Muscle layer of duodenum (tissue), 2 donors: Measurements from ENCODE around the gene ANO6.
A peak's percentile ranks its signal among the peaks of the same experiment; 100 is the strongest.
"Not testable (repeated sequence)": the region's sequence is repeated elsewhere in the genome, so short reads cannot be mapped to it uniquely, and the experiment has no call there.

Experiments
- H3K27ac ChIP-seq: one replicate; pipeline ENCODE4 v1.7.0; 2013; ENCODE audit warnings: mild to moderate bottlenecking, low read length
- H3K27me3 ChIP-seq: one replicate; pipeline ENCODE4 v1.7.0; 2013; ENCODE audit warnings: low read depth, mild to moderate bottlenecking, control low read depth, low read length
- H3K36me3 ChIP-seq, 2 donors: one replicate each; pipeline ENCODE4 v1.7.0; 2013; ENCODE audit warnings: low read length in 2 of 2, control low read depth in 1 of 2, mild to moderate bottlenecking in 1 of 2; ENCODE audit not compliant: insufficient read depth in 2 of 2, control insufficient read depth in 1 of 2
- H3K4me1 ChIP-seq, 2 donors: one replicate each; pipeline ENCODE4 v1.7.0; 2013; ENCODE audit warnings: low read length in 2 of 2, mild to moderate bottlenecking in 2 of 2, control low read depth in 1 of 2, moderate library complexity in 1 of 2; ENCODE audit not compliant: insufficient read depth in 2 of 2, control insufficient read depth in 1 of 2
- H3K4me3 ChIP-seq, 2 donors: one replicate each; pipeline ENCODE4 v1.7.0; 2013; ENCODE audit warnings: low read length in 2 of 2, low read depth in 1 of 2, mild to moderate bottlenecking in 1 of 2
- H3K9me3 ChIP-seq, 2 donors: one replicate each; pipeline ENCODE4 v1.7.0; 2013; ENCODE audit warnings: low read length in 2 of 2, control low read depth in 1 of 2, mild to moderate bottlenecking in 1 of 2; ENCODE audit not compliant: control insufficient read depth in 1 of 2
- donor health status: healthy.

ANO6 gene

DNA sequence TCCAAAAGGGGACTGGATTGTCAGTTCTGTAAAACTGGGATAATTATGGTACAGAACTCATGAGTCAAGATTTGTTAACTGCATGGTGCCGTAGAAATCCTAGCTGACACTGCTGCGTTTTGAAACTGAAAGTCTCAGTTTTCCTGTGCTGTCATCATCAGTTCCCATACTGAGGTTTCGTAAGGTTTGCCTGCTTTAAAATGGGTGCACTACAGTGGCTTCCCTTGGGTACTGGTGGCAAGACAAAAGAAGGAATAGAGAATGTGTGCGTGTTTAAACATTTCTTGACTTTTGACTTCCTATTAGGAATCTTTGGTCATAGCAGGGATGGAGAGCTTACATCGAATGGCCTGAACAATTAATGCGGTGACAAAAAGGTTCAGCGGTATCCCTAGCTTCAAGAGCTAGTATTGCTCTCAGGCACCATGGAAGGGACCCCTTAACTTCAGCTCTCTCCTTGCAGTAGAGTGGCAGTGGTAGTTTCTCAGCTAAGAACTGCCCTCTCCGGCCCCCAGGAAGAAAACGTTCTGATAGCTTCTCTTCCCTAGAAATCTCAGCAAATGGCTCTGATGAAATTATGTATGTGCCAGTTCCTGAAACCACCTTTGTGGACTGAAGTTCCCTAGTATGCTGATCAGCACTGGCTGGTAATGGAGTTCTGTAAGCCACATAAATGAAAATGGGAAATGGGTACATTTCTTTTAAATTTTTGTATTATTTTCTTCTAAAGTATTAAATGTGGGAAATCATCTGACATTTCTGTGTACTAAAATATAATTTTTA lies 28.9 kb downstream of the ANO6 start:
- Histone ChIP-seq H3K36me3 (no peaks in the 10 kb centered on the region), H3K4me3 (peak overlapping the region; percentile 11 to 44), H3K27me3 (no peaks in the 10 kb centered on the region), H3K9me3 (no peaks in the 10 kb centered on the region), H3K27ac (peak overlapping the region; percentile 58), H3K4me1 (peaks cover 3 to 16% of the 10 kb centered on the region in 2 donors)

DNA sequence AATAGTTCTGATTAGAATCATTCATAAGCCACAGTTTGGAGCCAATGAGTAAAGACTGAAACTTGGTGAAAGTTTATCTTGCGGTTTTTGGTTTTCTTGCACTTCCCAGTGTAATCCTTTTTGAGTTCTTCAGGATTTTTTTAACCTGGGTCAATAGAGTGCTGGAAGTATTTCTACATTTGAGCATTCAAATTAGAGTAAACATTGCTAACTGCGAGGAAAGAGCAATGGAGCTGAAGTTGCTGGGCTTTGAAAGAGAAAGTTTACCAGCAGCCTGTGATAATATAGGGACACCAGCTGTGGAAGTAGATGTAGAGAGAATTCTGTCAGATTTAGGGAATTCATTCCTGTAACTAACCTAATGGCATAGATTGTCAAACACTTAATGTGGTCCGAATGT lies 30.3 kb downstream of the ANO6 start:
- peaks cover 3 to 26% of the 10 kb centered on the region in 2 donors for H3K4me1 ChIP-seq
- no peaks in the 10 kb centered on the region for H3K36me3 ChIP-seq
- no peak overlapping the region for H3K4me3 ChIP-seq
- no peaks in the 10 kb centered on the region for H3K9me3 ChIP-seq
- H3K27me3 ChIP-seq: no peaks in the 10 kb centered on the region
- no peak overlapping the region for H3K27ac ChIP-seq

DNA sequence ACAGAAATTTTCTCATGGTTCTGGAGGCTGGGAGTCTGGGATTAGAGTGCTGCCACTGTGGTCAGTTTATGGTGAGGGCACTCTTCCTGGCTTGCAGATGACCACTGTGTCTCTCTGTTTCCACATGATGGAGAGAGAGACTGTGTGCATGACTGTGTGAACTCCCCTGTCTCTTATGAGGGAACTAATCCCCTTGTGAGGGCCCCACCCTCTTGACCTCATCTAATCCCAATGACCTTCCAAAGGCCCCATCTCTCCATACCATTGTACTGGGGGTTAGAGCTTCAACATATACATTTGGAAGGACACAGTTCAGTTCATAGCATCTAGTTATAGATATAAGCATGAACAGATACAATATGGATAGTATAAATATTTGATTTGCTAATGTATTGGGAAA lies 31.7 kb downstream of the ANO6 start:
- H3K4me3 ChIP-seq: no peak overlapping the region
- H3K36me3 ChIP-seq: no peaks in the 10 kb centered on the region
- no peaks in the 10 kb centered on the region for H3K9me3 ChIP-seq
- H3K4me1 ChIP-seq: peaks cover 3 to 29% of the 10 kb centered on the region in 2 donors
- no peak overlapping the region for H3K27ac ChIP-seq
- no peaks in the 10 kb centered on the region for H3K27me3 ChIP-seq

DNA sequence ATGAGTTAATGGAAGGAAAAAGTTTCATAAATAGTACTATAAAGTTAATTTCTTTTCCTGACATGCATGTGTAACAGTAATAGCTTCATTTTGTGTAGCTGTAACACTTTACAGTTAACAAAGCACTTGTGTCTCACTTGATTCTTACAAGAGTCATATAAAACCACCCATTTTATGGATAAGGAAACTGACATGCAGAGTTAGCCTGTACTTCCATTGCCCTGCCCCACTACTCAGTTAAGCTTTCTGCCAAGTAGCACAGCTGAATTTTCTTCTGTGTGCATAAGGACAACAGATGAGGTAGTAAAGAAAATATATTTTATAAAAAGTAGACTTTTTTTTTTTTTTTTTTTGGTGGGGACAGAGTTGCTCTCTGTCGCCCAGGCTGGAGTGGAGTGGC lies 32.2 kb downstream of the ANO6 start:
- H3K27me3 ChIP-seq: no peaks in the 10 kb centered on the region
- H3K4me3 ChIP-seq: no peak overlapping the region
- H3K4me1 ChIP-seq: peaks cover 3 to 30% of the 10 kb centered on the region in 2 donors
- no peaks in the 10 kb centered on the region for H3K9me3 ChIP-seq
- H3K27ac ChIP-seq: no peak overlapping the region
- no peaks in the 10 kb centered on the region for H3K36me3 ChIP-seq

DNA sequence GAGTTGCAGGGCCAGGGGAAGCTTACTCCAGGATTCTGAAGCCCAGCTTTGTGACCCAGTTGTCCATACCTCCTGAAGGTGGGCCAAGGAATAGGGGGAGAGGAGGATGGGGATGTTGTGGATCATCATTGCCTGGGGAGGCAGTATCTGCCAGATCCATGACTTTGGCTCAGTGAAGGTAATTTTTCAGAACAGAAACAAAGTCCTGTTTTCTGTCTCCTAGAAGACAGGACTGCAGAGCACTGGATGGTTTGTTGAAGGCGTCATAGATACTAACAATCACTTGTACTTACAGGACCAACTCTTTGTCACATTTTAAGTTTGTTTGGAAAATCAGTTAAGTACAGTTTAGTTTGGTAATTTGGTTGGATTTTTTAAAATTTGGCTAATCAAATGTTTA lies 38.4 kb downstream of the ANO6 start:
- Histone ChIP-seq H3K4me3 (no peak overlapping the region), H3K27ac (peak overlapping the region; percentile 28), H3K36me3 (no peaks in the 10 kb centered on the region), H3K27me3 (no peaks in the 10 kb centered on the region), H3K9me3 (no peaks in the 10 kb centered on the region), H3K4me1 (peaks cover 0 to 51% of the 10 kb centered on the region in 2 donors)

DNA sequence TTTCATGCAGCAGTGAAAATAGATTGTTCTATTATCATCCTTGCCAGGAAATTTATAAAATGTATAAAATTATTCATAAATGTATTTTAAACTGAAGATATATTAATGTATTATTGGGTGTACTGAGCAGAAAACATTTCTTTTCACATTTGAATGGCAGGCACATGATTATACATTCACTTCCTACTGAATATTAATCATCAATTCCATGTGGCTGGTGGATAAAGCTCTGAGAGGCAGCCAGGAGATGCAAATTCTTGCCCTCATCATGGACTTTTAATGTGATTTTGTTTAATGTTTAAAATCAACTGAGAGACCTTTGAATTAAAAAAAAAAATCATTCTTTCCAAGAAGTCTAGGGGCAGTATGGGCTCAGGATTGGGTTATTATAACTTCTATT lies 40.8 kb downstream of the ANO6 start:
- no peaks in the 10 kb centered on the region for H3K9me3 ChIP-seq
- no peaks in the 10 kb centered on the region for H3K27me3 ChIP-seq
- no peaks in the 10 kb centered on the region for H3K36me3 ChIP-seq
- H3K4me3 ChIP-seq: no peak overlapping the region
- H3K27ac ChIP-seq: no peak overlapping the region
- H3K4me1 ChIP-seq: peaks cover 6 to 50% of the 10 kb centered on the region in 2 donors

DNA sequence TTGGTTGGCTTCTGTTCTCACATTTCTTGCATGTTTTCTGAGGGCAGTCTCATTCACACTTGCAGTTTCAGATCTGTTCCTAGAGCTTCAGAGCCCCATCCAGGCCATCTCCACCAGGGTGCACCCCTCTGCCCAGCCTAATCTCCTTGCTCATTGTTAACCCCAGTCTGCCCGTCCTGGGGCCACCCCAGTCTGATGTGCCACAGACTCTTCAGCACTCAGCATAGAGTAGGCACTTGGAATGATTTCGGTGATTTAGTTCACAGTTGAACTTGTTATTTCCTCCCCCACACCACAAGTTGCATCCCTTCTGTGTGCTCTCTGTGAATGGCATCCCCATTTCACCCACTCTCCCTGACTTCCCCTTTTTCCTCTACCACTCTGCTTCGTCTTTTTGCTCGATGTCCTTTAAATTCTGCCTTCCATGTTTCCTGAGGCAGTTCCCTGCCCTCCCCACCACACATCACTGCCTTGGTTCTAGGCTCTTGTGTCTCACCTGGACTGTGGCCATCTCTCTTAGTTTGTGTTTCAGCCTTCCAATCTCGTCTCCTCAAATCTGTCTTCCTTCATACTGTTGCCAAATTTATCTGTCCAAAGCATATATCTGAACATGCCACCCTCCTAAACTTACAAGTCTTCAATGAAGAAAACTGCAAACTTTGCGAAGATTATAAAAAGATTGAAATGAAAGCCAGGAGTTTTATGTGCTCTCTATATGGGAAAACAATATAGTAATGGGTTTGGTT lies 41.5 kb downstream of the ANO6 start:
- H3K4me3 ChIP-seq: no peak overlapping the region
- peaks cover 6 to 50% of the 10 kb centered on the region in 2 donors for H3K4me1 ChIP-seq
- H3K27me3 ChIP-seq: no peaks in the 10 kb centered on the region
- H3K9me3 ChIP-seq: no peaks in the 10 kb centered on the region
- no peaks in the 10 kb centered on the region for H3K36me3 ChIP-seq
- no peak overlapping the region for H3K27ac ChIP-seq

DNA sequence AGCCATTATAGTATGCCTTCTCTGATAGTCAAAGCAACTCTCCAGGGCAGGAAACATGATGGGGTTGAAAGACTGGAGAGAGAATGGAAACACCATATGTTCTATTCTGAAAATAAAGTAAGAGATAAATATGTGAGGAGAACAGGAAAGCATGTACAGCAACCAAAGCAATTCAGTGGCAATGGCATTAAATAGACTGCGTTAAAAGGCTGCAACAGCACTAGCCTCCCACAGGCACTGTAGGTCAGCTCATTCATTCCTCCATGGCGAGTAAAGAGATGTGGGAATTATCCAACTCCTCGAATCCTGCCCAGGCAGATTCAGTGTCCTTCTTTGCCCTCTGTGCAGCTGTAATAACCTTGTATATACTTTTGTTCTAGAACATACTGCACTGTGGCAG lies 43.8 kb downstream of the ANO6 start:
- Histone ChIP-seq H3K9me3 (no peaks in the 10 kb centered on the region), H3K36me3 (no peaks in the 10 kb centered on the region), H3K27me3 (no peaks in the 10 kb centered on the region), H3K27ac (no peak overlapping the region), H3K4me1 (peaks cover 6 to 56% of the 10 kb centered on the region in 2 donors), H3K4me3 (no peak overlapping the region)

DNA sequence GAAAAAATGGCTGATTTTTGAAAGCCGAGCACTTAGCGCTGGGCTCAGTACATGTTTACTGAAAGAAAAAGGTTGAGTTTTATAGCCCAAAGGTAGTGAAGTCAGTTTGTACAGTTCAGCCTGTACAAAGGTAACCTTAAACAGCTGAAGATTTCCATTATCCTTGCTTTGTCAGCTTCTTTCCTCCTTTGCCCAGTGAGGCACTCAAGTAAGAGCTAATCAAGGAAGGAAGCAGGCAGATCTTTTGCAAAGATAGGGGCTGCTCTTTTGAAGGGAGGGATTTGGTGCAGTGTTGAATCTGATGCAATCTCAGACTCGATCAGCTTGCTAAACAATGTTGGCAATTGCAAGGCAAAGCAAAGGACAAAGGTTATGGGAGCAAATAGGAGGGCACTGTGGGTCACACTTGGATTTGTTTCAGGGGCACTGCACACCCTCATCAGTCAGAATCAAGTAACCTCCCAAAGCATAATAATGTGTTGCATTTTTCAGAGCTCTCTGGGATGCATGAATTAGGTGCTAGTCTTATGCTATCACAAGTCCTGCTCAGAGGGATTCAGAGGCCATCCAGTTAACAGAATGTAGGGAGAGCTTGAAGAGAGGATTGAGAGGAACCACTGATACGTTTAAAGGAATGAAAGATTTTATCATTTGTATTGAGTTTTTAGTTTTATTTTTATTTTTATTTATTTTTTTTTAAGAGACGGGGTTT lies 44.4 kb downstream of the ANO6 start:
- Histone ChIP-seq H3K27me3 (no peaks in the 10 kb centered on the region), H3K27ac (no peak overlapping the region), H3K4me1 (peaks cover 6 to 50% of the 10 kb centered on the region in 2 donors), H3K36me3 (no peaks in the 10 kb centered on the region), H3K4me3 (no peak overlapping the region), H3K9me3 (no peaks in the 10 kb centered on the region)

DNA sequence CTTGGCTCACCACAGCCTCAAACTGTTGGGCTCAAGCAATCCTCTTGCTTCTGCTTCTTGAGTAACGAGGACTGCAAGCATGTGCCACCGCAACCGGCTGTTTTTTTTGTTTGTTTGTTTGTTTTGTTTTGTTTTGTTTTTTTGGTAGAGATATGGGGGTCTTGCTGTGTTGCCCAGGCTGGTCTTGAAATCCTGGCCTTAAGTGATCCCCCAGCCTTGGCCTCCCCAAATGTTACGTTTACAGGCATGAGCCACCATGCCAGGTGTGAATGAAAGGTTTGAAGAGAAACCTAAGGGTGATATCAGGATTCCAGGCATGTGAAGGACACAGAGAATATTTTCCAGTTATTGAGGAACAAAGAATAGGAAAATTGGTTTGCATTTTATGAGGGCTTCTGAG lies 45.0 kb downstream of the ANO6 start:
- Histone ChIP-seq H3K36me3 (no peaks in the 10 kb centered on the region), H3K4me3 (no peak overlapping the region), H3K4me1 (peaks cover 6 to 47% of the 10 kb centered on the region in 2 donors), H3K9me3 (no peaks in the 10 kb centered on the region), H3K27ac (no peak overlapping the region), H3K27me3 (no peaks in the 10 kb centered on the region)

DNA sequence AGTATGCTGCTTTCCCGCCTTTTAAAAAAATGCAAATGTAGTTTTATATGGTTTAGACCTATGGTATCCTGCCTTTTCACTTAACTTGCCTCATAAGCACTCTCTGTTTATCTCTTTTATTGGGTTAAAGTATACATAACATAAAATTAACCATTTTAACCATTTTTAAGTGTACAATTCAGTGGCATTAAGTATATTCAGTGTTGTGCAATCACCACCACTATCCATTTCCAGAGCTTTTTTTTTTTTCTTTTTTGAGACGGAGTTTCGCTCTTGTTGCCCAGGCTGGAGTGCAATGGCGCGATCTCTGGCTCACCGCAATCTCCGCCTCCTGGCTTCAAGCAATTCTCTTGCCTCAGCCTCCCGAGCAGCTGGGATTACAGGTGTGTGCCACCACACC lies 46.3 kb downstream of the ANO6 start:
- not testable (repeated sequence) for H3K4me3 ChIP-seq, H3K27ac ChIP-seq, H3K36me3 ChIP-seq, H3K9me3 ChIP-seq, H3K27me3 ChIP-seq
- H3K4me1 ChIP-seq: peaks cover 6 to 44% of the 10 kb centered on the region in 2 donors
